SK-N-SH (cell line): ENCODE results near the gene TSHZ2. TPM values are rescaled to one million over a fixed set of nuclear protein-coding genes. Genes with fewer than 3 reads are reported as not detected.

Experiments
- CTCF ChIA-PET: fragments of 300-600, 350-600 bp; formaldehyde crosslinking; extraction: SDS; loops from one replicate; lab custom pipeline; 2021; lab: Yijun Ruan, JAX
- POLR2A ChIA-PET: fragments of 350-600 bp; sonication (Branson Sonifier 250); formaldehyde crosslinking; extraction: SDS; loops from one replicate; lab custom pipeline; 2020; ENCODE audit warnings: antibody characterized with exemption, inconsistent platforms; lab: Yijun Ruan, JAX
- DNase-seq: peaks from one replicate; pipeline ENCODE4 v3.0.0; 2012
- H2AFZ ChIP-seq: fragments of 200-600 bp; sonication (generic); 2 replicates; pipeline ENCODE4 v1.8.1; 2016; ENCODE audit warnings: antibody characterized with exemption, mild to moderate bottlenecking, low read depth
- H3F3A ChIP-seq: fragments of 200-600 bp; sonication (generic); replicated peaks from 2 replicates; pipeline ENCODE3; 2016; ENCODE audit warnings: antibody characterized with exemption, mild to moderate bottlenecking; ENCODE audit not compliant: insufficient read depth
- H3K27ac ChIP-seq, 2 experiments: fragments of 200-500 bp in 1 of 2; fragments of 200-600 bp in 1 of 2; sonication (Bioruptor generic) in 1 of 2; sonication (generic), shearing (Covaris generic) in 1 of 2; 2 replicates each; pipeline versions ENCODE4 v1.5.1 to v1.6.1; 2014 to 2016; ENCODE audit warnings: low read depth in 2 of 2, inconsistent platforms in 1 of 2, low read length in 1 of 2, mild to moderate bottlenecking in 1 of 2, mixed read lengths in 1 of 2
- H3K27me3 ChIP-seq: fragments of 200-600 bp; sonication (generic), shearing (Covaris generic); 2 replicates; pipeline ENCODE4 v1.6.1; 2016; ENCODE audit warnings: mixed run types; ENCODE audit not compliant: insufficient read depth
- H3K36me3 ChIP-seq, 2 experiments: fragments of 200-500 bp in 1 of 2; fragments of 200-600 bp in 1 of 2; sonication (Bioruptor generic) in 1 of 2; sonication (generic) in 1 of 2; replicated peaks in 1 of 2; 2 replicates each; pipeline versions ENCODE3 to v1.5.1; 2014 to 2016; ENCODE audit warnings: low read length in 1 of 2, mild to moderate bottlenecking in 1 of 2; ENCODE audit not compliant: insufficient read depth in 2 of 2, control insufficient read depth in 1 of 2
- H3K4me1 ChIP-seq, 2 experiments: fragments of 200-500 bp in 1 of 2; fragments of 200-600 bp in 1 of 2; sonication (Bioruptor generic) in 1 of 2; sonication (generic), shearing (Covaris generic) in 1 of 2; 2 replicates each; pipeline versions ENCODE4 v1.5.1 to v1.6.1; 2014 to 2016; ENCODE audit warnings: low read depth in 1 of 2, low read length in 1 of 2, mixed run types in 1 of 2; ENCODE audit not compliant: insufficient read depth in 2 of 2, control insufficient read depth in 1 of 2
- H3K4me2 ChIP-seq: fragments of 200-600 bp; sonication (generic), shearing (Covaris generic); 2 replicates; pipeline ENCODE4 v1.6.1; 2017; ENCODE audit warnings: mixed run types
- H3K4me3 ChIP-seq, 2 experiments: fragments of 200-500 bp in 1 of 2; fragments of 200-600 bp in 1 of 2; sonication (Bioruptor generic) in 1 of 2; sonication (generic), shearing (Covaris generic) in 1 of 2; 2 replicates each; pipeline versions ENCODE4 v1.5.1 to v1.8.1; 2014 to 2016; ENCODE audit warnings: low read depth in 2 of 2, inconsistent platforms in 1 of 2, low read length in 1 of 2, mild to moderate bottlenecking in 1 of 2, mixed read lengths in 1 of 2, moderate library complexity in 1 of 2
- H3K79me2 ChIP-seq: fragments of 200-600 bp; sonication (generic); 2 replicates; pipeline ENCODE4 v1.8.1; 2017; ENCODE audit warnings: mild to moderate bottlenecking; ENCODE audit not compliant: insufficient read depth
- H3K9ac ChIP-seq: fragments of 200-600 bp; sonication (generic); 2 replicates; pipeline ENCODE4 v1.6.1; 2017; ENCODE audit warnings: mixed run types
- H3K9me2 ChIP-seq: fragments of 200-600 bp; sonication (generic); 2 replicates; pipeline ENCODE4 v1.6.1; 2017; ENCODE audit warnings: mixed run types
- H3K9me3 ChIP-seq: fragments of 200-600 bp; sonication (generic); 2 replicates; pipeline ENCODE4 v1.6.1; 2017; ENCODE audit warnings: mixed run types, mild to moderate bottlenecking, moderate library complexity
- H4K20me1 ChIP-seq: fragments of 200-600 bp; sonication (generic); 2 replicates; pipeline ENCODE4 v1.6.1; 2017; ENCODE audit warnings: mild to moderate bottlenecking, mixed run types; ENCODE audit not compliant: insufficient read depth
- EP300 ChIP-seq, 2 experiments: IDR thresholded peaks; 2 replicates each; pipeline versions ENCODE4 v1.4.0 to v1.6.1; 2012; ENCODE audit warnings: borderline replicate concordance in 1 of 2, low read depth in 1 of 2, low read length in 1 of 2
- GABPA ChIP-seq: IDR thresholded peaks from 2 replicates; pipeline ENCODE4 v1.4.0; 2012; ENCODE audit warnings: low read depth, mild to moderate bottlenecking
- MXI1 ChIP-seq: IDR thresholded peaks from 2 replicates; pipeline ENCODE4 v1.6.1; 2012; ENCODE audit warnings: mild to moderate bottlenecking, low read depth, low read length, improper control_type of control experiment
- NFIC ChIP-seq: IDR thresholded peaks from 2 replicates; pipeline ENCODE4 v1.4.0; 2012; ENCODE audit warnings: borderline replicate concordance
- RAD21 ChIP-seq: IDR thresholded peaks from 2 replicates; pipeline ENCODE4 v1.6.1; 2012; ENCODE audit warnings: mild to moderate bottlenecking, low read length
- RXRA ChIP-seq: IDR thresholded peaks from 2 replicates; pipeline ENCODE4 v1.4.0; 2012; ENCODE audit warnings: low read depth, mild to moderate bottlenecking, borderline replicate concordance
- WGBS: methylation state at CpG from one replicate; pipeline ENCODE4 v1.1.6; 2017; ENCODE audit warnings: low lambda C conversion rate; 5-methylcytosine and 5-hydroxymethylcytosine counted together
- polyA plus RNA-seq, 3 experiments: library from polyadenylated mRNA; depleted of rRNA; stranded (reverse); fragments of >200 nt; gene quantifications; 2 replicates each; pipeline ENCODE4 v1.2.3, GENCODE V29; 2012
- TF ChIP-seq, protein P1 (sequence below): IDR thresholded peaks from 2 replicates; pipeline ENCODE4; 2012
- TF ChIP-seq, protein P2 (sequence below): IDR thresholded peaks from 2 replicates; pipeline ENCODE4 v1.4.0; 2012; ENCODE audit warnings: low read depth, borderline replicate concordance
- TF ChIP-seq, protein P3 (sequence below): fragments of 150-350 bp; IDR thresholded peaks from 2 replicates; pipeline ENCODE4 v1.6.1; 2016; ENCODE audit warnings: mild to moderate bottlenecking, low read depth, low read length
- TF ChIP-seq, protein P4 (sequence below): IDR thresholded peaks from 2 replicates; pipeline ENCODE4 v1.4.0; 2012; ENCODE audit warnings: low read depth
- TF ChIP-seq, protein P5 (sequence below): IDR thresholded peaks from 2 replicates; pipeline ENCODE4 v1.6.1; 2012; ENCODE audit warnings: mild to moderate bottlenecking, low read depth, low read length, moderate library complexity

The TSHZ2 gene
- polyA plus RNA-seq, 1 of the 3 experiments (the other 2 are of a cell fraction), result 0.13 TPM

DNA sequence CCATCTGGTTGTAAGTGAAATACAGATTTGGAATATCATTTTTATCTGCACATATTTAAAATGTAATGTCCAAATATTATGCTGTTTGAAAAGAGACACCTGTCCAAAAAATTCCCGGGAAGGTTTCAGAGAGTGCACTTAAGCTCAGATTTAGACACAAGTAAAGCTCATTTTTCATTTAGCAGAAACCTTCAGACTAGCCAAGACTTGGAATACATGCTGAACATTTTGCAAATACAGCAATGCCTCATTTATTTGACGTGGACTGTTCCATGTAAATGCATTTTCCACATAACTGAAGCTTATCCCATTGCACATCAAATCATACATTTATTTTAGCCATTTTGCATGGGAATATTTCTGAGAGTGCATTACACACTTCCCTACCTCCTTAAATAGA is 340.8 kb downstream of the TSHZ2 start:
- no peaks in the 10 kb centered on the region for H3K36me3 ChIP-seq
- no peaks in the 10 kb centered on the region for H3K9me3 ChIP-seq
- no peak overlapping the region for H3K27ac ChIP-seq
- no peaks in the 10 kb centered on the region for H3K4me1 ChIP-seq
- no peaks in the 10 kb centered on the region for H3K9me2 ChIP-seq
- H2AFZ ChIP-seq, result no peak overlapping the region
- CTCF ChIA-PET, result interaction anchor here (1.3 kb wide), 1 partner anchor 14 kb away, joined by 3 read pairs; no protein-coding TSS in a partner anchor
- no peak overlapping the region for H3K4me2 ChIP-seq
- no peak for TF ChIP-seq MXI1
- no peak for TF ChIP-seq RAD21
- TF ChIP-seq NFIC, result no peak
- no peak for TF ChIP-seq GABPA
- TF ChIP-seq, protein P1, sequence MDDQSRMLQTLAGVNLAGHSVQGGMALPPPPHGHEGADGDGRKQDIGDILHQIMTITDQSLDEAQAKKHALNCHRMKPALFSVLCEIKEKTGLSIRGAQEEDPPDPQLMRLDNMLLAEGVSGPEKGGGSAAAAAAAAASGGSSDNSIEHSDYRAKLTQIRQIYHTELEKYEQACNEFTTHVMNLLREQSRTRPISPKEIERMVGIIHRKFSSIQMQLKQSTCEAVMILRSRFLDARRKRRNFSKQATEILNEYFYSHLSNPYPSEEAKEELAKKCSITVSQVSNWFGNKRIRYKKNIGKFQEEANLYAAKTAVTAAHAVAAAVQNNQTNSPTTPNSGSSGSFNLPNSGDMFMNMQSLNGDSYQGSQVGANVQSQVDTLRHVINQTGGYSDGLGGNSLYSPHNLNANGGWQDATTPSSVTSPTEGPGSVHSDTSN, result no peak
- WGBS, result 35% methylated on average over 2 of the region's 2 CpGs
- no peaks in the 10 kb centered on the region for H3F3A ChIP-seq
- no peaks in the 10 kb centered on the region for H3K79me2 ChIP-seq
- no peak overlapping the region for H3K9ac ChIP-seq
- no peaks in the 10 kb centered on the region for H4K20me1 ChIP-seq
- DNase-seq, result no peak
- H3K27me3 ChIP-seq, result no peaks in the 10 kb centered on the region
- POLR2A ChIA-PET, result no interaction called here
- H3K4me3 ChIP-seq, result no peak overlapping the region

DNA sequence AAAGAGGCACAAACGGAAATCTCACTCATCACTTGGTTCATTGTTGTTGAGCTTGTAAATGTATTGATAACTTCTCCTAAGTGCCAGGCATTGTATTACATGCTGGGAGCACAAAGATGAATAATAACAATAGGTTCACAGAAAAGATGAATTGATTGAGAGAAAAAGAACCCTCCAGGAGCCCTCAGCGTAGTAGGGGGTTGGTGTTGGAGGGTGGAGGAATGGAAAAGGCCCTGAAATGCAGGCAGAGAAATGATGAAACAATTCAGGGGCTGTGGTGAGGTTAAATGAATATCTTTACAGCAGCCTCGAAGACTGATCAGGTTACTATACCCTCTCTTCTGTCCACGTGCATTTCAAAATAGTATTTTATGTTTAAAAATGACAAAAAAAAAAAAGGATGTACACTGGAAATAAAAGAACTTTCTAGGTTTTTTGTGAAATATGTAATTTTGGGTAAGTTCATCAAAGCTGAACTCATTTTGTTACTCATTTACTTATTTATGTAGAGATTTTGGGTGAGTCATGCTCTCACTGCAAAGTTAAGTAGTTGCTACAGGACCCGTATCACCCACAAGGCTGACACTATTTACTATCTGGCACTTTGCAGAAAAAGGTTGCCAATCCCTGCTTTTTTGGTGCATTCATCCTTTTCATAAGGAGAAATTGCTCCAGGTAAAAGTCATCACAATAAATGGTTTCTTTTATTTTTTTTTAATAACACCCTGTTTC is 344.2 kb downstream of the TSHZ2 start:
- Histone ChIP-seq H3K9me2 (no peaks in the 10 kb centered on the region), H3K36me3 (no peaks in the 10 kb centered on the region), H3K4me3 (no peak overlapping the region), H3K27ac (no peak overlapping the region), H3K9me3 (no peaks in the 10 kb centered on the region), H2AFZ (no peak overlapping the region), H4K20me1 (no peaks in the 10 kb centered on the region), H3K79me2 (no peaks in the 10 kb centered on the region), H3K4me1 (no peaks in the 10 kb centered on the region), H3K4me2 (no peak overlapping the region), H3K9ac (no peak overlapping the region), H3K27me3 (no peaks in the 10 kb centered on the region), H3F3A (no peaks in the 10 kb centered on the region)
- WGBS, result 41% methylated on average over 5 of the region's 5 CpGs
- no peak for TF ChIP-seq RXRA
- TF ChIP-seq, protein P2, sequence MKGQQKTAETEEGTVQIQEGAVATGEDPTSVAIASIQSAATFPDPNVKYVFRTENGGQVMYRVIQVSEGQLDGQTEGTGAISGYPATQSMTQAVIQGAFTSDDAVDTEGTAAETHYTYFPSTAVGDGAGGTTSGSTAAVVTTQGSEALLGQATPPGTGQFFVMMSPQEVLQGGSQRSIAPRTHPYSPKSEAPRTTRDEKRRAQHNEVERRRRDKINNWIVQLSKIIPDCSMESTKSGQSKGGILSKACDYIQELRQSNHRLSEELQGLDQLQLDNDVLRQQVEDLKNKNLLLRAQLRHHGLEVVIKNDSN, result no peak
- TF ChIP-seq, protein P3, sequence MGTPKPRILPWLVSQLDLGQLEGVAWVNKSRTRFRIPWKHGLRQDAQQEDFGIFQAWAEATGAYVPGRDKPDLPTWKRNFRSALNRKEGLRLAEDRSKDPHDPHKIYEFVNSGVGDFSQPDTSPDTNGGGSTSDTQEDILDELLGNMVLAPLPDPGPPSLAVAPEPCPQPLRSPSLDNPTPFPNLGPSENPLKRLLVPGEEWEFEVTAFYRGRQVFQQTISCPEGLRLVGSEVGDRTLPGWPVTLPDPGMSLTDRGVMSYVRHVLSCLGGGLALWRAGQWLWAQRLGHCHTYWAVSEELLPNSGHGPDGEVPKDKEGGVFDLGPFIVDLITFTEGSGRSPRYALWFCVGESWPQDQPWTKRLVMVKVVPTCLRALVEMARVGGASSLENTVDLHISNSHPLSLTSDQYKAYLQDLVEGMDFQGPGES, result no peak
- TF ChIP-seq, protein P1, result no peak
- TF ChIP-seq, protein P4, sequence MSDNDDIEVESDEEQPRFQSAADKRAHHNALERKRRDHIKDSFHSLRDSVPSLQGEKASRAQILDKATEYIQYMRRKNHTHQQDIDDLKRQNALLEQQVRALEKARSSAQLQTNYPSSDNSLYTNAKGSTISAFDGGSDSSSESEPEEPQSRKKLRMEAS, result no peak
- TF ChIP-seq EP300 (IDR thresholded peaks at IDR 0.05; ENCODE audit: borderline replicate concordance in 1 of 2, low read depth in 1 of 2, low read length in 1 of 2), result no peak
- TF ChIP-seq, protein P5, sequence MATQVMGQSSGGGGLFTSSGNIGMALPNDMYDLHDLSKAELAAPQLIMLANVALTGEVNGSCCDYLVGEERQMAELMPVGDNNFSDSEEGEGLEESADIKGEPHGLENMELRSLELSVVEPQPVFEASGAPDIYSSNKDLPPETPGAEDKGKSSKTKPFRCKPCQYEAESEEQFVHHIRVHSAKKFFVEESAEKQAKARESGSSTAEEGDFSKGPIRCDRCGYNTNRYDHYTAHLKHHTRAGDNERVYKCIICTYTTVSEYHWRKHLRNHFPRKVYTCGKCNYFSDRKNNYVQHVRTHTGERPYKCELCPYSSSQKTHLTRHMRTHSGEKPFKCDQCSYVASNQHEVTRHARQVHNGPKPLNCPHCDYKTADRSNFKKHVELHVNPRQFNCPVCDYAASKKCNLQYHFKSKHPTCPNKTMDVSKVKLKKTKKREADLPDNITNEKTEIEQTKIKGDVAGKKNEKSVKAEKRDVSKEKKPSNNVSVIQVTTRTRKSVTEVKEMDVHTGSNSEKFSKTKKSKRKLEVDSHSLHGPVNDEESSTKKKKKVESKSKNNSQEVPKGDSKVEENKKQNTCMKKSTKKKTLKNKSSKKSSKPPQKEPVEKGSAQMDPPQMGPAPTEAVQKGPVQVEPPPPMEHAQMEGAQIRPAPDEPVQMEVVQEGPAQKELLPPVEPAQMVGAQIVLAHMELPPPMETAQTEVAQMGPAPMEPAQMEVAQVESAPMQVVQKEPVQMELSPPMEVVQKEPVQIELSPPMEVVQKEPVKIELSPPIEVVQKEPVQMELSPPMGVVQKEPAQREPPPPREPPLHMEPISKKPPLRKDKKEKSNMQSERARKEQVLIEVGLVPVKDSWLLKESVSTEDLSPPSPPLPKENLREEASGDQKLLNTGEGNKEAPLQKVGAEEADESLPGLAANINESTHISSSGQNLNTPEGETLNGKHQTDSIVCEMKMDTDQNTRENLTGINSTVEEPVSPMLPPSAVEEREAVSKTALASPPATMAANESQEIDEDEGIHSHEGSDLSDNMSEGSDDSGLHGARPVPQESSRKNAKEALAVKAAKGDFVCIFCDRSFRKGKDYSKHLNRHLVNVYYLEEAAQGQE, result no peak
- ChIA-PET CTCF (interaction anchor here (0.6 to 0.9 kb wide), 2 partner anchors 16 to 644 kb away, joined by 3 read pairs; no protein-coding TSS in a partner anchor), POLR2A (no interaction called here)
- DNase-seq, result no peak
